Bone marrow (tissue), 2 donors: ENCODE measurements around the gene SPRED2.

ENCODE experiments used
- DNase-seq, 2 donors: peaks; one replicate each; lab custom pipeline; 2025; lab: John Stamatoyannopoulos, UW

The SPRED2 gene

DNA sequence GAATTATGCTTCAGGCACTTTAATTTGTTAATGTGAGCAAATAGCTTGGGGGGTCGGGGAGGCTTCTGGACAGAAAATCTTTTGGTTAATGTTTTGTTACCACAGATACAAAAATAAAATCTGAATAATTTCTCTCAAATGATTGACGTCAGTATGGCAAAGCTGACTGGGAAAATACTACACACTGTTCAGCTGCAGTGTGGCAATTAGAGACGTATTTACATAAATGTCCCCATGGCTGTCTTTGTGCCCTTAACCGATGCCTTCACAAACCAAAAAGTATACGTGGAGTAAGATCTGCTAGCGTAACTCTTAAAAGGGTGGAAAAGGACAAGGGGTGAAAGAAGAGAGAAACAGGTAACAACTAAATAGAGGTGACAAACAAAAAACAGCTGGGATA, 121.3 kb downstream of the SPRED2 start:
- no peak for DNase-seq

DNA sequence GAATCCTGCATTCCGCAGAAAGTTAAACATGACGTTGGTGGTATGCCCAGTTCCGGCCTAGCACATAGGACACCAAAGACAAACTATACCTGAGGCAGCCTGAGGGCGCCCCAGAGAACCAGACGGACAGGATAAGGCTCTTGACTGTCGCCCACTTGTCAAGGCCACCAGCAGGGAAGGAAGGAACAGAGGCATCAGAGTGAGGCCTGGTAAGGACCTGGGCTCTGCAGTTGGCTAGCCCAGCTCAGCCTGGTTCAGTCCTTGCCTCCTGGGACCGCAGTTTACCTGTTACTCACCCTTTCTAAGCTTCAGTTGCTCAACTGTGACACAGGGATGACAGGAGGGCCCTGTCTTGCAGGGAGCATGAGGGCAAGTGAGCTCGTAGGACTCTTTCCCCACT, 122.7 kb downstream of the SPRED2 start:
- no peak for DNase-seq

DNA sequence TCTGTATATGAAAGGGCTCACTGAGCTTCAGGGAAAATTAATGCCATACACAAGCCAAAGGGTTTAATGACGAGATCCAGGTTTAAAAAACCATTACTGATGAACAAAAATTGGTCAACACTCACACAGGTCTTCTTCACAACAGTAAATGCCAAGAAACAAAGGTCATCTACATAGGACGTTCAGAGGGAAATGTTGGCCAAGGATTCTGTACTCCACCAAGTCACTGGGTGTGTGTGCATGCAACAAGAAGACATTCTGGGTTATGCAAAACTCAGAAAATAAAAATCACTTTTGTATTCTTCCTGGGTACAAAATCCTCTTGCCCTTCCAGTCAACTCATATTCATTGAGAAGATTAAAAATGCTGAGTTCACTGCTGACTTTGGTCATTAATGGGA, 126.5 kb downstream of the SPRED2 start:
- no peak for DNase-seq

DNA sequence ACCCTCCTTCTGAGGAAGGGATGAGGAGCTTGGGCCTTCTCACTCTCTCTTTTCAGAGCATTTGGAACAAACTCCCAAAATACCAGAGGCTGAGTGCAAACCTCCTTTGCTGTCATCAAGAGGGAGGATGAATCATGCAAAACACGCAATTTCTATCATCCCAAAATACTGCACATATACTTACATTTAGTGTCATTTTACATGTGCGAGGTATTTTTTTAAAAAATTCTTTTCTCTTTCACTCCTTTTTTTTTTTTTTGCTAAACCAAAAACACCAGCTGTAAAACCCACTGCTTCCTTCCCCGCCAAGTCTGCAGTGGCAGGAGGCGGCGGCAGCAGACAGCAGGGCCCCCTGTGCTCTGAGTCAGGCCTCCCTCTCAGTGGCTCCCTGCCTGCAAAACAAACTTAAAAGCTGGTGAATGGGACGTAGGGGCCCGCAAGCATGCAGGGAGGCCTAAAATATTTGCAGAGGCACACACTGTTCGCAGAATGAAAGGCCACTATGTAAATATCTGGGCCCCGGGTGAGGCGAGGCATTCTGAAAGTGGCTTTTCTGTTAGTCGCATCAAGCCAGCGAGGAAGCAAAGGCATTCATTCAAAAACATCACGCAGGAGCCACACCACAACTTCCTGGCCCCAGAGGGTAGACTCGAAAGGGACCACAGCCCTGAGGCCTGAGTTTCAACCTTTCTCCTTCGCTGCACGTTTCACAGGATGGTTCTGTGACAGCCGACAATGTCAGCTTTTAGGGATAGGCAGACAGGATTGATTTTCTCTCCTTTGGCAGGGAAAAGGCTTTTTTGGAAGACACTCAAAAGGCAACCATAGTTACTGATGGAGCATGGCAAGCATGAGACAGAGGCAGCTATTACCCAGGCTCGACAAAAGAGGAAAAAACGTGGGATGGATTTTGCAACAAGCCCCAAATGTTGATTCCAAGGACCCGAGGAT, 131.4 kb downstream of the SPRED2 start:
- DNase-seq = peak in 1 of 2 donors; percentile 79

DNA sequence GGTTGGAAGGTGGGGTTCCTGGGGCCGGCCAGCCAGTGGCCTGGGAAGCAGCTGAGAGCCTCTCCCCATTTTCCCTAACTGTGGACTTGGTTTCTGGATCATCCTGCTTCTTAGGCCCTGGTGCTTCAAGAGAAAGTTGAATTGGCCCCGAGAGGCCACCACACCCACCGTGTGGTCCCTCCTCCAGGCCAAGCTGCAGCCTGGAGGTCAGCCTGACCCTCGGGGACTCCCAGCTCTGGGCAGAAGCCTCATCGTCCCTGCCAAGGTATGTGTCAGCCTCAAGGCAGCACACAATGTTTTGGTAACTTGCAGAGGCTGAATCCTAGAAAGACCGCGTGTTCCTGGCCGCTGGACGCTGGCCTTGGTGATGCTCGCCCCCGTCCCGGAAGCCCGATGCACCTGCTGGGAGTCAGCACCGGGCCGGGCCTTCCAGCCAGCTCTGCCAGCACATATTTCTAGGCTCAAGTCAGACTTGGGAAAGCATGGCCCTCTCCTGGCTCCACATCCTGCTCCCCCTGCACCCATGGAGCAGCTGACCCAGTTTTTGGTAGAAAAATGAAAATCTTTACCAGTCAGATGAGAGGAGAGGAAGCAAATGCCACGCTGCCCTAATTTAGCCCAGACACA, 132.2 kb downstream of the SPRED2 start:
- no peak for DNase-seq

DNA sequence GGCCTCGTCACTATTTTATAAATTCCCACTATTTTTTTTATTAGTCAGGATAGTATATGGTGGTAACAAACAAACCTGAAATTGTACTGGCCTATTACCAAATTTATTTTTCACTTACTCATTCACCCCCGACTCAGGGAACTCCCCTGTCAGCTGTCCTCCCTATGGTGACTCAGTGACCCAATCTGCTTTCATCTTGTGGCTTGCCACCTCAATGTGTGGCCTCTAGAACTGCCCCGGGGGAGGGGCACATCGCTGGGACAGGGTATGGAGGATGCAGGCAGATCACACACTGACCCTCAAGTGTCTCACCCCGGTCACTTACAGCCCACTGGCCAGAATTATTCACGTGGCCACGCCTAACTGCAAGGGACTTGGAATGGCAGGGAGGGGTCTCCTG, 133.2 kb downstream of the SPRED2 start:
- peak in 1 of 2 donors; percentile 22 for DNase-seq

DNA sequence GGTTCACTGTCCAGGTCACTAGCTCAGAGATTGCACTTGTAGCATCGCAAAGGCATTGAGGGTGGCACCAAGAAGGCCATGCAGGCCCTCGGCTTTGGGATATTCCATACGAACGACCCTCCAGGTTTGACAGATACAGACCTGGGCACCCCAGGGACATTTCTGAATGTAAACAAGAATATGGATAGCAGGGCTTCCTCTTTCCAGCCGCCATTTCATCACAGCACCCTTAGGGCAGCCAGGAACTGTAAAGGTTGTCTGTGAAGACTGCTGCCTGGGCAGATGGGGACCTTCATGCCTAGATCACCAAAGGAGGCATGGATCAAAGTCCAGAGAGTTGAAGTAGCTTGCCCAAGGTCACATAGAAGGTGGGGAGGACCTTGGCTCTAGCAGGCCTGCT, 134.3 kb downstream of the SPRED2 start:
- no peak for DNase-seq

DNA sequence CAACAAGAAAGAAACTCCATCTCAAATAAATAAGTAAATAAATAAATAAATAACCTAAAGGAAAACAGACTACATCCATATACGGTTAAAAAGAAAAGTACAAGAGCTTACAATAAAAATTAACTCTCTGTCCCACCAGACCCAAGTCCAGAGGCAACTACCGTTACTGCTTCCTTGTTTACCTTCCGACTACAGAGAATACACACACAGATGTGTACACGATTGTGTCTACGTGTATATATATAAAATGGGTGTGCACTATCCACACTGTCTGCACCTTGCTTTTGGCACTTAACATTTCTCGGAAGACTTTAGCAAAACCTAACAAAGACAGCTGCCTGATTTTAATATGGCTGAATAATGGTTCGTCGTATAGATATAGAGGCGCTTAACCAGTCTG, 134.9 kb downstream of the SPRED2 start:
- no peak for DNase-seq

DNA sequence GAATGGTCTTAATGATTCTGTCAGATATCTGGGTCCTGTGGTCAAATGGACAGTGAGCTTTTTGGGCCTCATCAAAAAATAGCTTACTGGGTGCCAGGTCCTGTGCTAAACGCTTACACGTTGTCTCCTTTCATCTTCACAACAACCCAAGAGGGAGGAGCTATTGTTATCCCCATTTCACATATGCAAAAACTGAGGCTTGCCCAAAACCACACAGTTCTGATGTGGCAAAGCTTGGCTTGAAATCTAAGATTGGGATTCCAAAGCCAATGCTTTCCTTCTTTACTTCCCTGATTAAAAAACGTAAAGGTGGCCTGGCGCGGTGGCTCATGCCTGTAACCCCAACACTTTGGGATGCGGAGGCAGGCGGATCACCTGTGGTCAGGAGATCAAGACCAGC, 135.4 kb downstream of the SPRED2 start:
- DNase-seq = no peak

DNA sequence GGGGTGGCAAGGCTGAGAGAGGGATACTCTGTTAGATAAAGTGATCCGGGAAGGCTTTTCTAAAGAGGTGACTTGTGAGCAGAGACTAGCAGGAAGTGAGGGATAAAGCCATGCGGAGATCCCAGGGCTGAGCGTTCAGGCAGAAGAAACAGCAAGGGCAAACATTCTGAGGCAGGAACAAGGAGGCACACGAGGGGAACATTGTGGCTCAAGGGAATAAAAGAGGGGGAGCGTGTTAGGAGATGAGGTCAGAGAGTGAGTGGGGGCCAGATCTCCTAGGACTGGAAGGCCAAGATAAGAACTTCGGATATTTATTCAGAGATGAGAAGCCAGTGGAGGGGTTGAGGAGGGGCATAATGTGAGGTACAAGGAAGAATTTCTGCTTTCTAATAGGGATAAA, 137.7 kb downstream of the SPRED2 start:
- no peak for DNase-seq

DNA sequence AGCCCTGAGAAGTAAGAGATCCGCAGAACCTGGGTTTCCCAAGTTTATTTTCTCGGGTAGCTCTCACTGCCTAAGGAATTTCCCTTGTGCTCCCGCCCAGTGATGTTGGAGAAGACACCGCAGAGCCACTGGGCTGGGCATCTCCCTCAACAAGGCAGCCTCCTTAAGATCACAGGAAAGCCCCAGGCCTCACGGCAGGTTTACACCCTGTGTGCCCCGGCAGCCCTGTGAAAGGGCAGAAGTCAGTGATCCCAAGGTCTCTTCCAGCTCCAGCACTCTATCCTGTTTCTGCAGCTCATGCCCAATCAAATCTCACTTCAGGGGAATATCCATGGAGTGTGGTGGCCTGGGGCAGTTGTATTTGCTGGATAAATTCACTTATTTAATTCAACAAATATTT, 138.3 kb downstream of the SPRED2 start:
- no peak for DNase-seq

DNA sequence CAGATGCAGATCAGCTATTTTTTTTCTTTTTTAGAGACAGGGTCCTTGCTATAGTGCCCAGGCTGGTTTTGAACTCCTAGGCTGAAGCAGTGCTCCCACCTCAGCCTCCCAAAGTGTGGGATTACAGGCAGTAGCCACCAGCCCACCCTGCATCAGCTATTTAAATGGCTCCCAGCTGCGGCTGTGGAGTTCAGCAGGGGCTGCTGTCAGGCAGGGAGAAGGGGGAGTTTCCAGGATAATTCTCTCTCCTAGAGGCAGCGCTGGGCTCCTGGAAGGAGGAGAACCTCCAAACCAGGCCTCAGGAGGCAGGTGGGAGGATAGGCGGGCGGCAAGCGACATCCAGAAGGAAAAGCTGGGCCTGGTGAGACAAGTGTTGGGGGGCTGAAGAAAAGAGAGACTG, 139.0 kb downstream of the SPRED2 start:
- no peak for DNase-seq

DNA sequence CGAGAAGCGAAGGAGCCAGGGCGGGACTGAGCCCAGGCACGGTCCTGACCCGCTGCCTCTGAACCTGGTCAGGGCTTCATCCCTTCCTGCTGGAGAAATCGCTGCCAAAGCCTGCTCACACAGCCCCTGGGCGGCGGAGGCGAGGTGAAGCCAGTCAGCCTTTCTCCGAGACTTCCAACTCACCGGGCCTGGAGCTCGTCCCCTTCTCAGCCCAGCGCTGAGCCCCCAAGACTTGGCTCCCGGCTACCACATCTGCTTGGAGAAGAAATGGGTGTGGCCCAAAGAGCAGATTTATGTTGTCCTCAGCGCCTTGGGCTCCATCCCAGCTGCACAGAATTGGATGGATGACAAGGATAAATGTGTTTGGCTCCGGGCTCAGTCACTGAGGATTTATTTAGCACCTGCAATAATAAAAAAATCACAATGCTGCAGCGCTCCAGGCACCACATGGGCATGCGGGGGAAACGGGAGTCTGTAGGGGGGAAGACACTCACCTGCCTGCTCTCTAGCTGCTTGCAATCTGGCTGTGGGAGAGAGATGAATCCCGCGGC, 139.9 kb downstream of the SPRED2 start:
- no peak for DNase-seq

DNA sequence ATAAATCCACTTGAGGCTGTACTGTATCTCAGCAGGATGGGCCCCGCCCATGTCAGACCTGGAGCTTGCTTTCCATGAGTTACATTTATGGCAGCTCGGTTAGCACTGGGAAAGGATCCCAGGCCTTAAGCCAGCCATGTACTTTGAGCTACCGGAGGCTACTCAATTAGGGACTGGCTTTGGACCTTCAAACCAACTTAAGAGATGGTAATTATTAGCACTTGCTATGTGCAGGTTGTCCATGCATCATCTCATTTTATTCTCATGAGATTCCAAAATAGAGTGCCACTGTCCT, 140.3 kb downstream of the SPRED2 start:
- no peak for DNase-seq

DNA sequence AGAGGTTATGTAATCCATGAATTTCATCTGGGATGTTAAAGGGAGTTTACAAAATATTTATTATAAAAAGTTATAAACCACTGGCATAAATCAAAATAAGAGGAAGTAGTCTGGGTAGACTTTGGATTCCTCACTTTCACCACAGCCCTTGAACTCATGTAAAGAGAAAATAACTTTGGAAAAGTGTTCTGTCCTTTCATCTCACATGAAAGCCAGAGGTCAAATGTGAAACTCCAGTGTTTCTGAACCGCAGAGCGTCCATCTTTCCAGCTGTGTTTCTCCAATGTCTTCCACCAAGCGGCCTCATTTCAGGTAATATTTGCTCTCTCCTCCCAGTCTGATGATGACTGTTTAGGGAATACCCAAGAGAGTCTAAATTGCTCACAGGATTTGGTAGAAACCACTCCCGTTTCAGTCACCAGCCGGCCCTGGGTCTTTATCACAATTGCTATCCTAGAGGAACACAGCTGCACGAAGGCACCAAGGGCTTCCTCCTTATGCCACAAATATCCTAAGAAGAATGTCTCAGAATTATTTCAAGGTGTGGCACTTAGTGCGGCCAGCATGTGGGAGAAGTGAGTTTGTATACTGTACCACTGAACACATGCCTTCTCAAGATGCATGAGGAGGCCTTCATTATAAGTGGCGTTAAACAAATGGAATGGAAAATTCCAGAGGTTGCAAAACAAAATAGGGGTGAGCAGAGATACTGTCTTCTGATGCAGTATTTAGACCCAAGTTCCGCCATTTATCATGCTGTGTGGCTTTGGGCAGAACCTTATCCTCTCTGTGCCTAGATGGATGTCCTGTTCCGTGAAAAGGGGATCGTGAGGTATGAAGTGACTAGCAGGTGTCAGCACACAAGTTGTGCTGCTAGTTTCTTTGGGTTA, 140.9 kb downstream of the SPRED2 start:
- DNase-seq = no peak

DNA sequence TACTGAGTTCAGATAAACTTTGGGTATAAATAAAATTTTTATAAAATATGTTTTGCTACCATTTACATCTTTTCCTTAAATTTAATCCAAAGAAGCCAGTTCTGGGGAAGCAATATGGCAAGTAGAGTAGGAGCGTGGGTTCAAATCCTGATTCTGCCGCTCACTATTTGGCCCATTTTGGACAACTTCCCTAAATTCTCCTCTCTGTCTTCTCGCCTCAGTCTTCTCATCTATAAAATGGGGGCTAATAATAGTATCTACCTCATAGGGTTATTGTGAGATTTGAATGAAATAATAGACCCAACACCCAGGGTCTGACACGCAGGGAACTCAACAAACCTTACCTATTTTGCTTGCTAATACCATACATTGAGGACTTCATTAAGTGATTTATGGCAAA, 145.0 kb downstream of the SPRED2 start:
- no peak for DNase-seq

DNA sequence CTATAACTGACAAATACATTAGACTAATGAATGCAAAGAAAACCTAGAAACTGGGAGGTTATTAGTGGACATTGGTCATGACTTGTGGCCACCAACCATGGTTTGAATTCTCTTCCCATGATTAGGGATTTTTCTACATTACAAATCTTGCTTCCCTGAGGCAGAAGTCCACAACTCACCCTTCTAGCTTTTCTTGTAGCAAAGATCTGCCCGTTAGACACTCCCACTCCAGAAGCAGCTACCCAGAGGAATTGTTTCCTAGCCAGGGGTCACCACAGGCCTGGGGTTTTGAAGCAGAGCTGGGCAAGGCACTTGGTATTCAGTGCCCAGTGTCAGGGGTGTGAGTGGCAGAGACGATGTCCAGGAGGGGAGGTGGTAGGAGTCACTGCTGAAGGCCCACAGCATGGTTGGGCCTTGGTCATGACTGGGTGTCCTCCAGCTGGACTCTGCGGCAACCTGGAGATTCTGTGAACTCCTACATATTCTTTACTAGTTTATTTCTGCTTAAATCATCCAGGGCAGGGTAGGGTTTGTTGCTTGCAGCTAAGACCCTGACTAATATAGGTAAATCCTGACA, 149.8 kb downstream of the SPRED2 start:
- no peak for DNase-seq

DNA sequence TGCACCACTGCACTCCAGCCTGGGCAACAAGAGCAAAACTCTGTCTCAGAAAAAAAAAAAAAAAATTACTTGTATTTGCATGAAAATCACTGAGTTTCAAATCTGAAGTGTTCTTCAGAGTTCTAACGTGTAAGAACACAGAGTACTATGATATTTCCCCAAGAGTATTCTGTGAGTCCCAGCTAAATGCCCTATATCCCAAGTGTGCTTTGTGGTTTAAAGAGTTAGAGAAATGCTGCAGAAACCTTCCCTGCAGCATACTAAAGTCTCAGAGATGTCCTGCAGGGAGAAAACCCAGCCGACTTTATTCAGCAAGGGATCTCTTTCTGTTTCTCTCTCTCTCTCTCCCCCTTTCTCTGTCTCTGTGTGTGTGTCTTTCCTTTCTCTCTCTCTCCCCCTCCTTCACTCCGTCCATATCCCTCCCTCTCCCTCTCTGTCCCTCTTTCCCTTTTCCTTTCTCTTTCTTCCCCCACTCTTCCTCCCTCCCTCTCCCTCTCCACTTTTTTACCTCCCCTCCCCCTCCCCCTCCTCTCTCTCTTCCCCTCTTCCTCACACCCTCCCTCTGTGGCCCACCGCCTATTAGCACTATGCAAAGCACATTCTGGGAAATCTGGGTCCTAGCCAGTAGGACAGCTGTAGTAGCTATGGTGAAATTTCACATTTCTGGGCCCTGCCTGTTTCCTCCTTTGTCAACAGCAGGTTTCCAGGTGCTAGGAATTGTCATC, 150.6 kb downstream of the SPRED2 start:
- DNase-seq = no peak

DNA sequence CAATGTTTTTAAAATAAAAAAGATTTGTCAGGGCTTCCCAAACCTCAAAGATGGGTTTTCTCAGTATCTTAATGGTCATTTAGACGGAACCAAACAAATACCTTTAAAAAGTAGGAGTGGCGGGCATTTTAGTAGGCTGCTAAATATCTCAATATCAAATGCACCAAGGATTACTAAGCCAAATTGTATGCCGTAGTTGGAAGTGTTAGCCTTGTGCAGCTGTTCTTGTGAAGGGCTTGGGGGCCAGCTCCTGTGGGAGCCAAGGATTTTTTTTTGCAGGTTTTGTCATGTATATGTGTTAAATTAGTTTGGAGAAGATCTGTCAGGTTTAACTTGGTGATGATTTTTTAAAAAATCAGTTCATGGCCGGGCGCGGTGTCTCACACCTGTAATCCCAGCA, 152.6 kb downstream of the SPRED2 start:
- no peak for DNase-seq

DNA sequence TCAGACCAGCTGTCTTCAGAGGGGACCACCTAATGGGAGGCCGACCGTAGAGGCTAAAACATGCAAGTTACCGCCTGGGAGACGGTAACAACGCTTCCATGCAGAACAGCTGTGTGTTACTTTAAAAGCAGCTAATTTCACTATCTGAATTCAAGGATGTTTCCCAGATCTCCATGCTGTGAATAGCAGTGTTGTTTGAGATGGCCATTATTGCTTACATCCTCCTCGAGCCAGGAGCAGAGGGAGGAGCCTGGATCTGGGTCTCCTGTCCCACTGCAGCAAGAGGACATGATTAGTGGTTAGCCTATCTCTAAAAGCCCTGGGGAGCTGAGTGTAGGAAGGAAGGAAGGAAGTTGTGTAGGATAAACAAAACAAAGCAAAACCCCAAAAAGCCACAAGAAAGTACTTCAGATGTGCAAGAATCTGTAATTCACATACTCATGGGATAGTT, 153.8 kb downstream of the SPRED2 start:
- DNase-seq = no peak

DNA sequence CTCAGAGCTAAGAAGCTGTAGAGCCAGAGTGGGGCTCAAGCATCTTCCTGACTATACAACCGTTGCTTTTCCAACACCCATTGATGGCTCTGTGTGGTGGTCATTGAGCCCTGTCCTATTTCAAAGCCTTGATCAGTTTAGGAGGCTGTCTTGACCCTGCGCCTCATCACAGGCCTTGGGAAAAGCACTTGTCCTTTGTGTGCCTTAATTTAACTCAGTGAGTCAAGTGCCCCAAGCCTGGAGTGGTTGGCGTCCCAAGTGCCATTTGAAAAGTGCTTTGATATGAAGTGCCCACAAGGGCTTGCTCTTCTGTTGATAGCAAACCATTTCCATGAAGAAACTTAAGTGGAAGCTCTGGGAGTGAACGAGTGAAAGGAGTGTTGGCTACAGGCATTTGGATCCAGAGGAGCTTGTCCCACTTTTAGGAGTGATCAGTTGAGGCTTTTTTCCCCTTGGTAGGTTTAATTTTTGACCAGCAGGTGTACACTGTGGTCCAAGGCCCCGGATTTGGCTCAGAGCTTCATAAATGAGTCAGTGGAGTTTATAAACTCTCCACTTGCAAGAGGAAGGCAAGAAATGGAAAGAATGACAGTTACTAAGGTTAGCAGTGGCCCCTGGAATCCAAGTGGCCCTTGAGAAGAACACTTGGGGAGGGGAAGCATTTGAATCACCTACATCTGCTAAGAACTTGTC, 154.5 kb downstream of the SPRED2 start:
- no peak for DNase-seq
